Small intestine (tissue), 7 donors: ENCODE measurements around the gene TRMT1L. TPM values are rescaled to one million over a fixed set of nuclear protein-coding genes. Genes with fewer than 3 reads are reported as not detected.

Experiments
- DNase-seq, 2 donors: peaks; one replicate each; pipeline versions ENCODE4 v3.0.0 to v3.0.0-alpha.2; 2013
- FAIRE-seq: peaks from 2 replicates; lab custom pipeline; 2012; peaks lifted over from hg19 to GRCh38; lab: Jason Lieb, UNC
- H3K27ac ChIP-seq, 3 donors: one replicate each; pipeline ENCODE4 v1.5.1; 2013; ENCODE audit warnings: low read length in 2 of 3, mild to moderate bottlenecking in 2 of 3, control low read depth in 1 of 3, inconsistent platforms in 1 of 3, low read depth in 1 of 3, moderate library complexity in 1 of 3
- H3K27me3 ChIP-seq, 3 donors: one replicate each; pipeline ENCODE4 v1.6.1; 2013; ENCODE audit warnings: low read length in 3 of 3, inconsistent platforms in 1 of 3; ENCODE audit not compliant: control insufficient read depth in 3 of 3, insufficient read depth in 3 of 3
- H3K36me3 ChIP-seq, 3 donors: one replicate each; pipeline ENCODE4 v1.6.1; 2013; ENCODE audit warnings: low read length in 3 of 3, inconsistent platforms in 1 of 3, low read depth in 1 of 3, mild to moderate bottlenecking in 1 of 3, moderate library complexity in 1 of 3; ENCODE audit not compliant: control insufficient read depth in 3 of 3, insufficient read depth in 2 of 3
- H3K4me1 ChIP-seq, 3 donors: one replicate each; pipeline ENCODE4 v1.6.1; 2013; ENCODE audit warnings: low read length in 2 of 3, inconsistent platforms in 1 of 3, low read depth in 1 of 3, mild to moderate bottlenecking in 1 of 3, moderate library complexity in 1 of 3; ENCODE audit not compliant: control insufficient read depth in 3 of 3, insufficient read depth in 2 of 3
- H3K4me3 ChIP-seq, 3 donors: one replicate each; pipeline ENCODE4 v1.5.1; 2013; ENCODE audit warnings: low read length in 3 of 3, control low read depth in 1 of 3, inconsistent platforms in 1 of 3, low read depth in 1 of 3, mild to moderate bottlenecking in 1 of 3, moderate library complexity in 1 of 3
- H3K9me3 ChIP-seq, 2 donors: one replicate each; pipeline ENCODE4 v1.6.1; 2013; ENCODE audit warnings: low read depth in 1 of 2, low read length in 1 of 2; ENCODE audit not compliant: control insufficient read depth in 2 of 2, insufficient read depth in 1 of 2
- WGBS, 3 donors: extraction: QIAGEN DNeasy Blood & Tissue Kit; methylation state at CpG; one replicate each; pipeline ENCODE4 v1.1.7; 2013; 5-methylcytosine and 5-hydroxymethylcytosine counted together
- polyA plus RNA-seq, 4 donors: library from polyadenylated mRNA; stranded (reverse) in 3 of 4; unstranded in 1 of 4; fragments of 200-250 nt in 3 of 4; fragments of 120-200 nt in 1 of 4; gene quantifications; one replicate each; pipeline versions ENCODE4 v1.2.1 to v1.2.3, GENCODE V29; 2013
- donor health status: healthy with polysubstance abuse.
- donor health status: control.
- donor health status: control.
- donor health status: Bipolar disorder and iron deficiency.
- donor health status: healthy.

Gene TRMT1L
- polyA plus RNA-seq, 4 donors, result 5.4 to 16.8 (median 10.1) TPM

DNA sequence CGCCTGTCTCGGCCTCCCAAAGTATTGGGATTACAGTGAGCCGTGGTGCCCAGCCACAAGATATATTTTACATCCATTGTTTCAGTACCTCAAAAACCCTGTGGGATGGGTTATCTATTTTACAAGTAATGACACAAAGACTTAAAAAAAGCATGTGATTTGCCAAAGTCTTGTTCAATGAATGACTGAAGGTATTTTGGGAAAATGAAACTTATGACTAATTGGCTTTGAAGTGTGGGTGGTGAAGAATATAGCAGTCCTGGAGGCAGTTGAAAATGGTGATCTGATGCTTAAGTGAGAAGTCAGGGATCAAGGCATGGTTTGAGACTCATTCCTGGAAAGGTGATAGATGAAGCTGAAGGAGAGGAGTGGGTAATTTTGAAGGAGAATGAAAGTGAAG, 3.2 kb upstream of the TRMT1L start:
- Histone ChIP-seq H3K4me3 (no peak overlapping the region), H3K27me3 (no peaks in the 10 kb centered on the region), H3K36me3 (peaks cover 2 to 7% (median 5%) of the 10 kb centered on the region in 3 donors), H3K9me3 (no peaks in the 10 kb centered on the region), H3K4me1 (peaks cover 0 to 5% (median 0%) of the 10 kb centered on the region in 3 donors), H3K27ac (no peak overlapping the region)
- no peak for FAIRE-seq
- 94 to 97% (median 95%) methylated on average over 3 of the region's 3 CpGs for WGBS, 3 donors
- DNase-seq, result no peak

DNA sequence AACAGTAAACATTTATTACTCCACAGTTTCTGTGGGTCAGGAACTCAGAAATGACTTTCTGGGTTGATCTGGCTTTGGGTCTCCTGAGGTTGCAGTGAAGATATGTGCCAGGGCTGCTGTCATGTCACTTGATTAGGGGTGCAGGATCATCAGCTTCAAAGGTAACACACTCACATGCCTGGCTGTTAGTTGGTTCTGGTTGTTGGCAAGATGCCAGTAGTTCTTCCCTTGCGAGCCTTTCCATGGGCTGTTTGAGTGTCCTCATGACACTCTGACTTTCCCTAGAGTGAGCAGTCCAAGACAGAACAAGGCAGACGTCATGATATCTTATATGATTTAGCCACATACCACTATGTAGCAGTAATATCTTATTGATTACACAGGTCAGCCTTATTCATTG, 2.0 kb upstream of the TRMT1L start:
- Histone ChIP-seq H3K36me3 (peaks cover 0 to 7% (median 5%) of the 10 kb centered on the region in 3 donors), H3K27me3 (no peaks in the 10 kb centered on the region), H3K4me1 (peaks cover 0 to 5% (median 4%) of the 10 kb centered on the region in 3 donors), H3K27ac (no peak overlapping the region), H3K4me3 (no peak overlapping the region), H3K9me3 (no peaks in the 10 kb centered on the region)
- WGBS, 3 donors, result 34 to 63% (median 57%) methylated on average over 2 of the region's 2 CpGs
- DNase-seq (peak; percentile 27 to 38), FAIRE-seq (no peak)

DNA sequence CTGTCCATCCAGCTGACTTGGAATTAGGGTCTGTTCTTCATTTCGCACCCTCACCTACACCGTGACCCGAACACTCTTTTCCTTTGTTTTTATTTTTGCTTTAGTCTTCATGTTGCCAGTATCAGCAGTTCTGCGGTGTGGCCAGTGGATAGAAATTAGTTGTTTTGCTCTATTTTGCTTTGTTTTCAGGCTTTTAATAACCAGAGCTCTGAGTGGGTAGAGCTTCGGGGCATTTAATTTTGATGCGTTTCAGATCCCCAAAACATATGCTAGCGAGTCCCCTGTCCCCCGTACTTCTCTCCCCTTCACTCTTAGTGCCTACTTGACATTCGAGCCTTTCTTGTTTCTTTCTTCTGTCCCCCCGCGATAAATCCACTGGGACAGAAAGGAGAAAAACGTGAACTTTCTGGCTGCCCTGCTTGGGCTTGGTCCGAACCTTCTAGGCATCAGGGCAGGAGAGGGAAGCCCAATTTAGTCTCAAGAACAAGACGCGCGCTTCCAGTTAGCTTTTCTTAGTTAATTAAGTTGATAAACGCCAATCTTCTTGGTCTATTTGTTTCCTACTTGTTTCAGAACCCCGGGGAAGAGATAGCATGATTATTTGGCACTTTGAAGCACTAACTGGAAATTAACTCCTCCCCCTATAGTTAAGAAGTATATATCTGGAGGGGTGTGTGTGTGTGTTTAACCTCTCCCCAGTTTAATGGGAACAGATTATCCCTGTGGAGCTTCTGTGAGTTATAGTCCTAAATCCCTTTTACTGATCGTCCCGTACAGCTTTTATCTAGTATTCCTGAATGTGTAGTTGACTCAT, 1.1 kb upstream of the TRMT1L start:
- 1 to 2% (median 1%) methylated on average over 20 of the region's 20 CpGs for WGBS, 3 donors
- Histone ChIP-seq H3K4me1 (peaks cover 0 to 5% (median 4%) of the 10 kb centered on the region in 3 donors), H3K27me3 (no peaks in the 10 kb centered on the region), H3K36me3 (peaks cover 0 to 5% (median 5%) of the 10 kb centered on the region in 3 donors), H3K27ac (peak overlapping the region; percentile 79 to 100 (median 99)), H3K4me3 (peak overlapping the region; percentile 76 to 96 (median 84)), H3K9me3 (no peaks in the 10 kb centered on the region)
- DNase-seq (peak; percentile 33 to 79), FAIRE-seq (no peak)

DNA sequence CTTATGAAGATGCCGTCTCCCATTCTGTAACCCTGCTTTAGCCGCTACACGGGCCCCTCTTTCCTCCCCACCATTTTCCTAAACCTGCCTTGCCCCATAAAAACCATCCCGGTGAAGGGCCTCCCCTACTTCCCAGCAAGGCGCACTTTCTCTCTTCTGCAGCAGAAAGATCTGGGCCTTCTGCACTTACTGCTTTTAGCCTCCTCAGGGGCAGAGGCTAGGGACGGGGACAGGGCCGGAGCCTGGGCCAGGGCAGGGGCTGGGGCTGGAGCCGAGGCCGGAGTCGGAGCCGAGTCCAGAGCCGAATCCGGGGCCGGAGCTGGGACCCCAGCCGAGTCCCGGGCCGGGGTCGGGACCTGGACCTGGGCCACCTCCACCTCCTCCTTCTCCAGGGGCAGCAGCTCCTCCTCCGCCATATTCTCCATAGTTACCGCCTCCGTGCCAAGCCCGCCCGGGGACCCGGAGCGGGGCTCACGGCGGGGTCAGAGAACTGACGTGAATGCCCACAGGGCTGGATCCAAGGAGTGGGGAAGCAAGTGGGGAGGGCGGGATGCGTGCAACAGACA, 382 bp downstream of the TRMT1L start:
- Histone ChIP-seq H3K9me3 (no peaks in the 10 kb centered on the region), H3K4me3 (peak overlapping the region; percentile 76 to 96 (median 84)), H3K36me3 (peaks cover 0 to 4% (median 2%) of the 10 kb centered on the region in 3 donors), H3K27ac (peak overlapping the region; percentile 90 to 100 (median 99)), H3K27me3 (no peaks in the 10 kb centered on the region), H3K4me1 (peaks cover 0 to 8% (median 7%) of the 10 kb centered on the region in 3 donors)
- DNase-seq (peak in 1 of 2 donors; percentile 38), FAIRE-seq (no peak)
- 0% methylated on average over 29 to 30 of the region's 30 CpGs for WGBS, 3 donors

DNA sequence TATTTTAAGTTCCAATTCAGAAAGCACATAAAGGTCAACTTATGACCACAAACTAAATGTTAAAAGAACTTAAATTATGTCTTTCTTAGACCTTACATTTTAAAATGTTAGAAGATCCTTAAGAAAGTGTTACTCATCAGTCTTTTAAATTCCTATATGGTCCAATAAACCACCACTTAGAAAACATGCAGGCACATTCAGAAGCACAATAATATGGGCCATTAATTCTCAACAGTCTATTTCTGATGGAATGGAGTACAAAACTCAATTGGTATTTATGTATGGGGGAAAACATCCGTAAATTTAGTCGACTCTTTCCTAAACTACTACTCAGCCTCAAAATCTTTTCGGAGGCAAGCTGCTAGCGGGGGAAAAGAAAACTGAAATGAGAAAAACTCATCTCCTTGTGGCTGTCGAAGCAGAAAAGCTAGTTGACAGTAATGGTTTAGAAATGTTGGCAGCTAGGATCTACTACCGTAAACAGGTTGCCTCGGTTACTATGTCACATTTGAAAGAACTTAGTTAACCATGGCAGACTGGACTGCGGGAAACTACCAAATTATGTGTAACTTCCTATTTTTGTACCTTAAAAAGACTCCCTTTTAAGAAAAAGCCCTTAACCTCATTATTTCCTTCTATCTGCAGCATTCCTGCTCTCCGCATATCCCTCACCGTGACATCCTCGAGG, 1.0 kb downstream of the TRMT1L start:
- 3 to 5% (median 4%) methylated on average over 11 of the region's 11 CpGs for WGBS, 3 donors
- H3K4me3 ChIP-seq, result peak overlapping the region; percentile 76 to 96 (median 84)
- no peaks in the 10 kb centered on the region for H3K36me3 ChIP-seq
- DNase-seq (peak in 1 of 2 donors; percentile 33), FAIRE-seq (no peak)
- H3K27ac ChIP-seq, result peak overlapping the region; percentile 90 to 100 (median 99)
- no peaks in the 10 kb centered on the region for H3K27me3 ChIP-seq
- H3K9me3 ChIP-seq, result no peaks in the 10 kb centered on the region
- peaks cover 0 to 8% (median 7%) of the 10 kb centered on the region in 3 donors for H3K4me1 ChIP-seq

DNA sequence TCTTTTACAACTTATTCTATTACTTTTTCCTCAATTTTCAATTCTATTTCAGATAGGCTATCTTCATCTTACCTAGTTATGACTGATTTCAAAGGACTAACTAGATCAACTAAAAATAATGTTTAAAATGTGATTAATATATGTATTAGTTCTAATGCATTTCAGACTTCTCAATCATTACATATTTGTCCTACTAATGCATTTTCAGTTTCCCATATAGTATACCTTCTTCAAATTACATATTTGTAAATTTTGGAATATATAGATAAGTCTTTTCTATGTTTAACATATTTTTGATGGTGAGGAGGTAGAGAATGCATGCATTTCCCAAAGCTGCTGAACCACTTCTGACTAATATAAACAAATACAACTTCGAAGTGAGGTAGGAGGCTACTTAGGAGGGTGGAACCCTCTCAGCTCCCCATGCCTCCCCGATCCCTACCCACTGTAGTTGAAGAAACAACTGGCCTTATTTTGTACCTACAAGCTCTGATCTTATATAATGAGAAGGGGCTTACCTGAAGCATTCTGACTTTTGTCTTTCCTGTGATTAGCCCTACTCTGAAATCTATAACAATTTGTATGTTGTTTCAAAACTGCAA, 1.7 kb downstream of the TRMT1L start:
- Histone ChIP-seq H3K27me3 (no peaks in the 10 kb centered on the region), H3K4me3 (peak overlapping the region in 1 of 3 donors; percentile 25), H3K9me3 (no peaks in the 10 kb centered on the region), H3K27ac (peak overlapping the region in 2 of 3 donors; percentile 25 to 100), H3K36me3 (peaks cover 0 to 3% (median 0%) of the 10 kb centered on the region in 3 donors), H3K4me1 (peaks cover 0 to 8% (median 7%) of the 10 kb centered on the region in 3 donors)
- 8 to 24% (median 18%) methylated on average over 2 of the region's 2 CpGs for WGBS, 3 donors
- DNase-seq (peak; percentile 14 to 21), FAIRE-seq (peak; percentile 64)

DNA sequence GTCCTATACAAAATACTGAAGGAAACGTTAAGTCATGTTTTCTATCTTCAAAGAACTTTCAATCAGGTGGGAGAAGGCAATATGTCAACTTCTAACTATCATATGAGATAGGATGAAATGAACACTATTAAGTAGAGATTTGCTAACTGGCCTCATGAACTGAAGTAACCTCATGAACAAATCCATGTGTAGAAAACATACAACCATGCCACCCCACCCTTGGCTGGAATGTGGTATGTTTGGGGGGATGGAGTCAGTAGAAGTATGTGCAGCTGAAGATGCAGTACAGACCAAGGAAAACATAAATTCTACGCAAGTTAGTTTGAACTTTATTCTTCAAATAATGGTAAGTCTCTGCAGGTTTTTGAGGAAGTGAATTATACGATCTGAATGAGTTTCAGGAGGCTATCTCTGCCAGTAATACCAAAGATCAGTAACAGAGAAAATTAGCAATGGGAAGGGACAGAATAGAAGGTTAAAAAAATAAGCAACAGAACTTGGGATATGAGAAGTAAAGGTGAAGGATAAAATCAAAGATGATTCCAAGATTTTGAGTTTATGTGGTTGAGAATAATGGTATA, 4.5 kb downstream of the TRMT1L start:
- Histone ChIP-seq H3K27ac (peak overlapping the region in 1 of 3 donors; percentile 14), H3K9me3 (no peaks in the 10 kb centered on the region), H3K4me3 (no peak overlapping the region), H3K36me3 (peaks cover 4 to 7% (median 6%) of the 10 kb centered on the region in 3 donors), H3K4me1 (peaks cover 0 to 8% (median 5%) of the 10 kb centered on the region in 3 donors), H3K27me3 (no peaks in the 10 kb centered on the region)
- FAIRE-seq (no peak), DNase-seq (peak in 1 of 2 donors; percentile 46)
- WGBS, 3 donors, result 60 to 72% (median 71%) methylated on average over 3 of the region's 3 CpGs
